ENCODE data around the gene CLCF1. TPM values are rescaled to one million over a fixed set of nuclear protein-coding genes. Genes with fewer than 3 reads are reported as not detected.

CLCF1 gene
- total and polyA plus RNA-seq, 7 donors, result 0.92 to 49.8 (median 4.3) TPM

DNA sequence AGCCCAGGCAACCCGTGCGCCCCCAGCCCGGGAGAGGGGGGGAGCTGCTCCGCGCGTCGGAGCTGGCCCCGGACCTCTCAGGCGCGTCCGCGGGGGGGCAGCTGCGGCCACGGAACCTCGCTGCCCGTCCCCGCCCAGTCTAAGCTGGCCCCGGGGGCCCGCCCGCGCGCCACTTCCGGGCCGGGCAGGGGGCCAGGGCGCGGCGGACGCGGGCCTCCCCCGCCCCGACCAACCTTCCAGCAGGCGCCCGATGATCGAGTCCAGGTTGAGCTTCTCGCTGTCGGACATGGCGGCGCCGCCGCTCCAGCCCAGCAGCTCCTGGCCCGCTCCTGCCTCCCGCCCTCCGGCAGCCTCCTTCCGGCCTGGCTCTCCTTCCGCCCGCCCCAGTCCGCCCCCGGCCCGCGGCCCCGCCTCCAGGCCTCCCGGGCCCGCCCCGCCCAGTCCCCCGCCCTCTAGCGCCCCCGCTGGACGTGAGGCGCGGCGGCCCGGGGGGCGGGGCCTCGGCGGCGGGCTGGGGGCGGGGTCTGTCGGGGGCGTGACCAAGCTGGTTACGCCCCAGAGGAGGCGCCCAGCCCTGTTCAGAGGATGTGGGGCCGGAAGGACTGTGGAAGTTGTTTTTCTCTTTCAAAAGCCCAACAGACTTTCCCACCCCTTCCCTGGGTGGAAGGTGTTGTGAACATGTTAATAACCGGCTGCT lies 28.2 kb upstream of the CLCF1 start, which contains the start of gene PPP1CA:
Gene PPP1CA (minus strand): TSS at position 364 of the 697 bp plus-strand sequence. CDS start 76 bp downstream, at position 288.
- H3K36me3 ChIP-seq, result peaks cover 23 to 32% (median 27%) of the 10 kb centered on the region in 4 donors
- peak in 1 of 2 donors; percentile 70 for TF ChIP-seq POLR2A (IDR thresholded peaks at IDR 0.05)
- TF ChIP-seq POLR2AphosphoS5 (IDR thresholded peaks at IDR 0.05), result peak; percentile 74 to 93 (median 90)
- no peak for TF ChIP-seq EP300 (IDR thresholded peaks at IDR 0.05)
- TF ChIP-seq, protein P1, sequence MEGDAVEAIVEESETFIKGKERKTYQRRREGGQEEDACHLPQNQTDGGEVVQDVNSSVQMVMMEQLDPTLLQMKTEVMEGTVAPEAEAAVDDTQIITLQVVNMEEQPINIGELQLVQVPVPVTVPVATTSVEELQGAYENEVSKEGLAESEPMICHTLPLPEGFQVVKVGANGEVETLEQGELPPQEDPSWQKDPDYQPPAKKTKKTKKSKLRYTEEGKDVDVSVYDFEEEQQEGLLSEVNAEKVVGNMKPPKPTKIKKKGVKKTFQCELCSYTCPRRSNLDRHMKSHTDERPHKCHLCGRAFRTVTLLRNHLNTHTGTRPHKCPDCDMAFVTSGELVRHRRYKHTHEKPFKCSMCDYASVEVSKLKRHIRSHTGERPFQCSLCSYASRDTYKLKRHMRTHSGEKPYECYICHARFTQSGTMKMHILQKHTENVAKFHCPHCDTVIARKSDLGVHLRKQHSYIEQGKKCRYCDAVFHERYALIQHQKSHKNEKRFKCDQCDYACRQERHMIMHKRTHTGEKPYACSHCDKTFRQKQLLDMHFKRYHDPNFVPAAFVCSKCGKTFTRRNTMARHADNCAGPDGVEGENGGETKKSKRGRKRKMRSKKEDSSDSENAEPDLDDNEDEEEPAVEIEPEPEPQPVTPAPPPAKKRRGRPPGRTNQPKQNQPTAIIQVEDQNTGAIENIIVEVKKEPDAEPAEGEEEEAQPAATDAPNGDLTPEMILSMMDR (IDR thresholded peaks at IDR 0.05), result peak in 2 of 4 experiments; percentile 11 to 48
- peak; percentile 95 for DNase-seq
- WGBS, 2 donors, result 0 to 1% methylated on average over 73 of the region's 73 CpGs
- no peaks in the 10 kb centered on the region for H3K9me3 ChIP-seq
- peaks cover 0 to 31% (median 12%) of the 10 kb centered on the region in 3 donors for H3K27me3 ChIP-seq
- peak within 1 kb of the TSS; percentile 92 to 93 (median 92) for H3K27ac ChIP-seq
- peaks cover 0 to 43% (median 36%) of the 10 kb centered on the region in 4 donors for H3K4me1 ChIP-seq
- intact Hi-C loops (cut with DNase I), result loop anchor here (1.0 to 5.0 kb wide), 4 partner anchors 19 to 104 kb away; partner anchors contain the start of genes AIP, PITPNM1 and TMEM134
- H3K4me3 ChIP-seq, result peak within 1 kb of the TSS; percentile 74 to 84 (median 76)

DNA sequence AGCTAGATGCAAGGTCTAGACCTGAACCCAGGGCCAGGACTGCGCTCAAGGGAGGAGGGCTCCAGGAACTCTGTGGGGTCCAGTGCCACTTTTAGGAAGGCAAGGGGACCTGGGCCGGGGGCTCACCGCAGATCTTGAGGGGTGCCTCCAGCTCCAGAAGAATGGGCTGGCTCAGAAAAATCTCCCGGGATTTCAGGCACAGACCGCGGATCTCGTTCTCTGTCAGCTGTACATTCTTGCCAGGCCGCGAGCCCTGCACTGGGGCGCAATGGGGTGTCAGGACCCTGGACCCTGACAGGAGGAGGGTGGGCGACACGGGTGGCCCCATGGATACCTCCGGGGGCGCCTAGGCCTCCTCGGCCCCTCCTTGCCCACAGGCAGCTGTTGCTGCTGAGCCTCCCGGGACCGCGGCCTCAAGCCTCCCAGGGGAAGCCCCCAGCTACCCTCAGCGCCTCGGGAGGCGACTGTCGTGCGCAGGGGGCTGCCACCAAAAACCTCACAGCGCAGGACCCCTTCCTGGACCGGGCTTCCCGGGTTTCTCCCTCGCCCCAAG lies 27.6 kb upstream of the CLCF1 start:
- intact Hi-C loops (cut with DNase I), result loop anchor here (2.0 to 5.0 kb wide), 2 partner anchors 68 to 81 kb away; partner anchors contain the start of genes AIP and TMEM134
- peaks cover 23 to 38% (median 30%) of the 10 kb centered on the region in 4 donors for H3K36me3 ChIP-seq
- TF ChIP-seq POLR2A (IDR thresholded peaks at IDR 0.05) (no peak), EP300 (IDR thresholded peaks at IDR 0.05) (no peak), POLR2AphosphoS5 (IDR thresholded peaks at IDR 0.05) (no peak)
- TF ChIP-seq, protein P1 (IDR thresholded peaks at IDR 0.05), result no peak
- H3K4me3 ChIP-seq, result peak overlapping the region; percentile 74 to 84 (median 76)
- H3K9me3 ChIP-seq, result no peaks in the 10 kb centered on the region
- H3K27ac ChIP-seq, result peak overlapping the region; percentile 92 to 93 (median 92)
- H3K27me3 ChIP-seq, result peaks cover 0 to 25% (median 6%) of the 10 kb centered on the region in 3 donors
- 1 to 4% methylated on average over 27 of the region's 27 CpGs for WGBS, 2 donors
- DNase-seq, result peak; percentile 80
- H3K4me1 ChIP-seq, result peaks cover 0 to 46% (median 36%) of the 10 kb centered on the region in 4 donors

DNA sequence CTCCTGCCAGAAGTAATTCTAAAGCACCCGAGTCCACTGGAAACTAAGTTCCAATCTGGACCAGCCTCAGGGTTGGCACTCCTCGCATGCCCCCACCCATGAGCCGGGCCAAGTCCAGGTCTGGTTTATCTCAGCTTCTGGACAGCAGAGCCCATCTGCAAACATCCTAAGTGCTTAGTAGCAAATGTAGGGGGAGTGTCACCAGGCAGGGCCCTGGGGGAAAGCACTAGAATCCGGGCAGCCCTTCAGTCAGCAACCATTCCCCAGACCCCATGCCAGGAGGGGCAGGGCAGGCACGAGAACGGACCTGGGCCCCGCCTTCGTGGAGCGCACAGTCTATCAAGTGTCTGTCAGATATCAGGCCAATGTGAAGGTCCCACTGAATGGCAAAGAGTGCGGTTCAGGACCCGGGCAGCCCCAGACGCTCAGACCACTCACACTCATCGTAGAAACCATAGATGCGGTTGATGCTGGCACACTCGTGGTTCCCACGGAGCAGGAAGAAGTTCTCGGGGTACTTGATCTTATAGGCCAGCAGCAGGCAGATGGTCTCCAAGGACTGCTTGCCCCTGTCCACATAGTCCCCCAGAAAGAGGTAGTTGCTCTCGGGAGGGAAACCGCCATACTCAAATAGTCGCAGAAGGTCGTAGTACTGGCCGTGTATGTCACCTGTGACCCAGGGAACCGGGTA lies 27.0 kb upstream of the CLCF1 start:
- intact Hi-C loops (cut with DNase I), result loop anchor here (2.0 to 5.0 kb wide), 2 partner anchors 68 to 82 kb away; partner anchors contain the start of genes AIP and TMEM134
- H3K36me3 ChIP-seq, result peaks cover 23 to 44% (median 30%) of the 10 kb centered on the region in 4 donors
- H3K9me3 ChIP-seq, result no peaks in the 10 kb centered on the region
- H3K27me3 ChIP-seq, result peaks cover 0 to 19% (median 0%) of the 10 kb centered on the region in 3 donors
- DNase-seq, result peak; percentile 93
- peak overlapping the region; percentile 74 to 84 (median 76) for H3K4me3 ChIP-seq
- H3K27ac ChIP-seq, result peak overlapping the region; percentile 92 to 93 (median 92)
- no peak for TF ChIP-seq EP300 (IDR thresholded peaks at IDR 0.05)
- no peak for TF ChIP-seq POLR2A (IDR thresholded peaks at IDR 0.05)
- peak; percentile 70 to 95 (median 83) for TF ChIP-seq POLR2AphosphoS5 (IDR thresholded peaks at IDR 0.05)
- TF ChIP-seq, protein P1 (IDR thresholded peaks at IDR 0.05), result no peak
- 12 to 42% methylated on average over 23 of the region's 23 CpGs for WGBS, 2 donors
- H3K4me1 ChIP-seq, result peaks cover 0 to 46% (median 36%) of the 10 kb centered on the region in 4 donors

DNA sequence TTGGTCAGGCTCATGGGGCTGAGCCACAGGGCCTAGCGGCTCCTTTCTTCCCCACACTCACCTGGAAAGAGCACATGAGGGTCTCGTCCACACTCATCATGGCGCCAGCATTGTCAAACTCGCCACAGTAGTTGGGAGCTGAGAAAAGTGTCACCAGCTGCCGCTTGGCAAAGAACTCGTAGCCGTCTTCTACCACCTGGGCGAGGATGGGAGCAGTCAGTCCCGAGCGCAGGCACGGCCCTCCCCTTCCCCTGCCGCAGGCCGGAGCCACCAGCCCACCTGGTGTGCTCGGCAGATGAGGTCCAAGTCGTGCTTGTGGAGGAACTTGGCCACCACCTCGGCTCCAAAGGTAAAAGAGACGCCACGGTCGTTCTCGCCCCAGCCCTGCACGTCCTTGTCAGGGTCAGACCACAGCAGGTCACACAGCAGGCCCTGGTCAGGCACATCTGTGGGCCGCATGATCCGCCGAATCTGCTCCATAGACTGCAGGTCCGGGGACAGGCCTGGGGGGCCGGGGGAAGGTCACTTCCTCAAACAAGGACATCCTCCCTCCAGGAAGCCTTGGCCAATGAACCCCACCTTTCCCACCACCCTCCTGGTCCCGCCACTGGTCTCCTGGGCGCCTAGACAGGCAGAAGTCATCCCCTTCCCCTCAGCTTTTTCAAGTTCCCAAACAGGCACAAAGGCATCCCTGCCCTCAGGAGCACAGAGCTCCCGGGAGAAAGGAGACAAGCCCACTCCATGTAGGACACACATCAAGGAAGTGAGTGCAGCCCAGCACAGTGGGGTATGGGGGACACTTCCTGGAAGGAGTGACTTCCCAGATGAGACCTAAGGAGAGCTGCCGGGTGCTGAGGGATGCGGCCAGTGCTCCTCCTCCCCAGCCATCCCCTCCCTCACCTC lies 25.5 kb upstream of the CLCF1 start:
- 88 to 89% methylated on average over 31 of the region's 31 CpGs for WGBS, 2 donors
- no peak for DNase-seq
- Histone ChIP-seq H3K4me1 (peaks cover 0 to 46% (median 36%) of the 10 kb centered on the region in 4 donors), H3K36me3 (peaks cover 23 to 54% (median 30%) of the 10 kb centered on the region in 4 donors), H3K9me3 (no peaks in the 10 kb centered on the region), H3K27me3 (peaks cover 0 to 4% (median 0%) of the 10 kb centered on the region in 3 donors), H3K4me3 (no peak overlapping the region), H3K27ac (peak overlapping the region in 3 of 4 donors; percentile 92 to 93 (median 92))
- no peak for TF ChIP-seq POLR2AphosphoS5 (IDR thresholded peaks at IDR 0.05)
- TF ChIP-seq, protein P1 (IDR thresholded peaks at IDR 0.05), result no peak
- intact Hi-C loops (cut with DNase I), result no loop called here
